ENCODE data around the gene DERL3.

Gene DERL3

DNA sequence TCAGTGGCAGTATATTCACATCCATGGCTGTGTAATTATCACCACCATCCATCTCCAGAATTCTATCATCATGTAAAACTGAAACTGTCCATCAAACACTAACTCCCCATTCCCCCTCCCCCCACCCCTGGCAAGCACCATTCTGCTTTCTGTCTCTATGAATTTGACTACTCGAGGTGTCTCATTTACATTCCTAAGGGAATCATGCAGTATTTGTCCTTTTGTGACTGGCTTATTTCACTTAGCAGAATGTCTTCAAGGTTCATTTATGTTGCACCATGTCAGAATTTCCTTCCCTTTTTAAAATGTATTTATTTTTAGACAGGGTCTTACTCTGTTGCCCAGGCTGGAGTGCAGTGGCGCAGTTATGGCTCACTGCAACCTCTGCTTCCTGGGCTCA lies 20.3 kb downstream of the DERL3 start:
- Histone ChIP-seq H3K9ac (ENCODE audit: low read depth, low read length) (no peak overlapping the region), H3K4me1 (ENCODE audit: insufficient read depth, low read length) (no peaks in the 10 kb centered on the region; the same call in 1 of the 2 replicates), H2AFZ (ENCODE audit: low read depth, low read length) (no peak overlapping the region), H4K20me1 (ENCODE audit: insufficient read depth, low read length) (peaks cover 4% of the 10 kb centered on the region), H3K9me3 (ENCODE audit: insufficient read depth, low read length, severe bottlenecking) (no peaks in the 10 kb centered on the region), H3K36me3 (ENCODE audit: insufficient read depth, low read length) (peaks cover 89% of the 10 kb centered on the region), H3K79me2 (ENCODE audit: insufficient read depth, low read length) (no peaks in the 10 kb centered on the region), H3K27ac (ENCODE audit: low read length) (no peak overlapping the region), H3K4me2 (ENCODE audit: insufficient read depth, low read length) (no peak overlapping the region), H3K4me3 (ENCODE audit: low read depth in 1 of 2, low read length in 2 of 2) (no peak overlapping the region), H3K27me3 (ENCODE audit: insufficient read depth, low read length, poor library complexity) (no peaks in the 10 kb centered on the region)
- no peak for DNase-seq
- ATAC-seq (ENCODE audit: insufficient read depth, low read depth): no peak
- no peak for TF ChIP-seq EZH2 (IDR thresholded peaks at IDR 0.05; ENCODE audit: borderline replicate concordance, low read depth, low read length, severe bottlenecking)
- TF ChIP-seq, protein P1, sequence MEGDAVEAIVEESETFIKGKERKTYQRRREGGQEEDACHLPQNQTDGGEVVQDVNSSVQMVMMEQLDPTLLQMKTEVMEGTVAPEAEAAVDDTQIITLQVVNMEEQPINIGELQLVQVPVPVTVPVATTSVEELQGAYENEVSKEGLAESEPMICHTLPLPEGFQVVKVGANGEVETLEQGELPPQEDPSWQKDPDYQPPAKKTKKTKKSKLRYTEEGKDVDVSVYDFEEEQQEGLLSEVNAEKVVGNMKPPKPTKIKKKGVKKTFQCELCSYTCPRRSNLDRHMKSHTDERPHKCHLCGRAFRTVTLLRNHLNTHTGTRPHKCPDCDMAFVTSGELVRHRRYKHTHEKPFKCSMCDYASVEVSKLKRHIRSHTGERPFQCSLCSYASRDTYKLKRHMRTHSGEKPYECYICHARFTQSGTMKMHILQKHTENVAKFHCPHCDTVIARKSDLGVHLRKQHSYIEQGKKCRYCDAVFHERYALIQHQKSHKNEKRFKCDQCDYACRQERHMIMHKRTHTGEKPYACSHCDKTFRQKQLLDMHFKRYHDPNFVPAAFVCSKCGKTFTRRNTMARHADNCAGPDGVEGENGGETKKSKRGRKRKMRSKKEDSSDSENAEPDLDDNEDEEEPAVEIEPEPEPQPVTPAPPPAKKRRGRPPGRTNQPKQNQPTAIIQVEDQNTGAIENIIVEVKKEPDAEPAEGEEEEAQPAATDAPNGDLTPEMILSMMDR (IDR thresholded peaks at IDR 0.05; ENCODE audit: borderline replicate concordance, extremely low read depth, low read length, poor library complexity, severe bottlenecking): no peak

DNA sequence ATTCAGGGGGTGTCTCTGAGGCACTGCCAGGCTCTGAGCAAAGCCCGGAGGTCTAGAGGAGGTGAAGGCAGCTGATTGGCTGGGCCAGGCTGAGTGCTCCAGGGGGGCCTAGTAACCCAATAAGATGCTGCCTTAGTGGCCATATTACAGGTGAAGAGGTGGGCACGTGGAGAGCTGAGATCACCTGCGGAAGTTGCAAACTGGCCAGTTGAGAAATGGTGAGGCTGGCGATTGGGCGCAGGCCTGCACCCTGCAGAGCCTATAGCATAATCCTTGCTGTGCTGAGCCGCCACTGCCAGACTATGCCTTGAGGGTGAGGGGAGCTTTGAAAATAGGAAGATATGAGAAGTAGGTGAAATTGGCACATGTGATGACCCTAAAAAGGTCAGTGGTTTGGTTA lies 21.7 kb downstream of the DERL3 start:
- Histone ChIP-seq H3K4me1 (ENCODE audit: insufficient read depth, low read length) (no peaks in the 10 kb centered on the region; the same call in 1 of the 2 replicates), H3K4me3 (ENCODE audit: low read depth in 1 of 2, low read length in 2 of 2) (no peak overlapping the region), H3K27me3 (ENCODE audit: insufficient read depth, low read length, poor library complexity) (no peaks in the 10 kb centered on the region), H3K9me3 (ENCODE audit: insufficient read depth, low read length, severe bottlenecking) (no peaks in the 10 kb centered on the region), H3K79me2 (ENCODE audit: insufficient read depth, low read length) (no peaks in the 10 kb centered on the region), H2AFZ (ENCODE audit: low read depth, low read length) (no peak overlapping the region), H3K27ac (ENCODE audit: low read length) (no peak overlapping the region), H3K9ac (ENCODE audit: low read depth, low read length) (no peak overlapping the region), H4K20me1 (ENCODE audit: insufficient read depth, low read length) (peaks cover 4% of the 10 kb centered on the region), H3K4me2 (ENCODE audit: insufficient read depth, low read length) (no peak overlapping the region), H3K36me3 (ENCODE audit: insufficient read depth, low read length) (peaks cover 80% of the 10 kb centered on the region)
- ATAC-seq (ENCODE audit: insufficient read depth, low read depth) (no peak), DNase-seq (no peak)
- no peak for TF ChIP-seq EZH2 (IDR thresholded peaks at IDR 0.05; ENCODE audit: borderline replicate concordance, low read depth, low read length, severe bottlenecking)
- TF ChIP-seq, protein P1 (IDR thresholded peaks at IDR 0.05; ENCODE audit: borderline replicate concordance, extremely low read depth, low read length, poor library complexity, severe bottlenecking): no peak

DNA sequence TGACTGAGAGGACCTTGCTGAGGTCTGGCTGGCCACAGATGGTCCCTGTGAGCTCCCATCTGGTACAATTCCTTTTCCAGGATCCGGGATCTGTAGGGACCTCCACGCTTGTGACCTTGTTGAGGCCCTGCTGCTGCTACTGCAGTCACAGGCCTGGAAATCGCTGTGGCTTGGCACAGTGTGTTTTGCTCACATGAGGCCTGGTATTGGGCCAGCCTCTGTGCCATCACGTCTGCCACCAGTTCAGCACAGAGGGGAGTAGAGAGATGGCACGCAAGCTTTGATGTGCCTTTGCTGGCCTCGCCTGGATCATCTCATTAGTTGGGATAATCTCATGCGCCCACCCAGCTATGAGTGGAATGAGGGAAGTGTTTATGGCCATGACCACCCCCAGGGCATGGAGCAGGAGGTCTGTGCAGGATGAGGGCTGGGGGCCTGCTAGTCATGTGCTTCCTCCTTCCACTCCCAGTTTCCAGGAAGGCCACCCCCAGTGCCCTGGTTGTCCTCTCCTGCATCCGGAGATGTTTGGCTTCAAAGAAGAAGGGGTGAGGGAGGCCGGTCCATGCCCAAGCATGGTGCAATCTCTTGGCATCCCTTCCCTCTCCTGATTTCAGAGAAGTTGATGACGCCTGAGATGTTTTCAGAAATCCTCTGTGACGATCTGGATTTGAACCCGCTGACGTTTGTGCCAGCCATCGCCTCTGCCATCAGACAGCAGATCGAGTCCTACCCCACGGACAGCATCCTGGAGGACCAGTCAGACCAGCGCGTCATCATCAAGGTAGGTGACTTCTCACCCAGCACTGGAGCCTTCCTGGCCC lies 22.4 kb downstream of the DERL3 start:
- H3K9me3 ChIP-seq (ENCODE audit: insufficient read depth, low read length, severe bottlenecking): no peaks in the 10 kb centered on the region
- H3K79me2 ChIP-seq (ENCODE audit: insufficient read depth, low read length): no peaks in the 10 kb centered on the region
- ATAC-seq (ENCODE audit: insufficient read depth, low read depth): no peak
- no peaks in the 10 kb centered on the region; the same call in 1 of the 2 replicates for H3K4me1 ChIP-seq (ENCODE audit: insufficient read depth, low read length)
- no peak for TF ChIP-seq EZH2 (IDR thresholded peaks at IDR 0.05; ENCODE audit: borderline replicate concordance, low read depth, low read length, severe bottlenecking)
- TF ChIP-seq, protein P1 (IDR thresholded peaks at IDR 0.05; ENCODE audit: borderline replicate concordance, extremely low read depth, low read length, poor library complexity, severe bottlenecking): no peak
- peaks cover 4% of the 10 kb centered on the region for H4K20me1 ChIP-seq (ENCODE audit: insufficient read depth, low read length)
- no peak overlapping the region for H2AFZ ChIP-seq (ENCODE audit: low read depth, low read length)
- H3K9ac ChIP-seq (ENCODE audit: low read depth, low read length): no peak overlapping the region
- H3K27ac ChIP-seq (ENCODE audit: low read length): no peak overlapping the region
- H3K4me2 ChIP-seq (ENCODE audit: insufficient read depth, low read length): no peak overlapping the region
- peaks cover 82% of the 10 kb centered on the region for H3K36me3 ChIP-seq (ENCODE audit: insufficient read depth, low read length)
- no peak overlapping the region for H3K4me3 ChIP-seq (ENCODE audit: low read depth in 1 of 2, low read length in 2 of 2)
- no peaks in the 10 kb centered on the region for H3K27me3 ChIP-seq (ENCODE audit: insufficient read depth, low read length, poor library complexity)
- no peak for DNase-seq
